Activated CD8-positive, alpha-beta T cell treated with anti-CD3 and anti-CD28 coated beads for 36 hours (primary cell): ENCODE data around the gene DGKB. TPM values are rescaled to one million over a fixed set of nuclear protein-coding genes. Genes with fewer than 3 reads are reported as not detected.

Experiments used
- ATAC-seq: fragments of 200-7000 bp; cut with Tn5 transposase; one replicate; pipeline ENCODE4 v1.10.0; 2021; ENCODE audit warnings: mild to moderate bottlenecking, moderate library complexity
- CTCF ChIA-PET: fragments of 350-600 bp; sonication (Branson Sonifier 250); formaldehyde crosslinking; loops from one replicate; lab custom pipeline; 2021; ENCODE audit warnings: antibody characterized with exemption; lab: Charles Lee
- POLR2A ChIA-PET: fragments of 350-600 bp; sonication (Branson Sonifier 250); formaldehyde crosslinking; loops from one replicate; lab custom pipeline; 2021; ENCODE audit warnings: antibody characterized with exemption; lab: Charles Lee
- DNase-seq: peaks from one replicate; pipeline ENCODE4 v3.0.0-alpha.2; 2020
- H3K27ac Mint-ChIP-seq: one replicate; pipeline ENCODE4 v1.8.0; 2021; ENCODE audit warnings: mild to moderate bottlenecking, mixed read lengths
- H3K27me3 Mint-ChIP-seq: one replicate; pipeline ENCODE4 v1.8.0; 2021; ENCODE audit warnings: mixed read lengths
- H3K36me3 Mint-ChIP-seq: one replicate; pipeline ENCODE4 v1.8.0; 2021; ENCODE audit warnings: low read depth, mixed read lengths
- H3K4me1 Mint-ChIP-seq: one replicate; pipeline ENCODE4 v1.8.0; 2021; ENCODE audit warnings: low read depth, mixed read lengths
- H3K4me3 Mint-ChIP-seq: one replicate; pipeline ENCODE4 v1.8.0; 2021; ENCODE audit warnings: mild to moderate bottlenecking, moderate library complexity, mixed read lengths
- H3K9me3 Mint-ChIP-seq: one replicate; pipeline ENCODE4 v1.8.0; 2021; ENCODE audit warnings: mixed read lengths
- intact Hi-C: fragments of 100-400 bp; cut with micrococcal nuclease; formaldehyde crosslinking; loops from one replicate; pipeline ENCODE4 v1.10.0; 2022
- total RNA-seq, 2 experiments: library from RNA; stranded (reverse); gene quantifications; one replicate each; pipeline ENCODE4 v1.2.3, GENCODE V29; 2021
- TF ChIP-seq, protein P1 (sequence below): fragments of 200-600 bp; IDR thresholded peaks from one replicate; pipeline ENCODE4 v1.8.0; 2022; ENCODE audit warnings: antibody characterized with exemption, mild to moderate bottlenecking

DGKB gene
- total RNA-seq, 2 experiments from 2014 or later: not detected

DNA sequence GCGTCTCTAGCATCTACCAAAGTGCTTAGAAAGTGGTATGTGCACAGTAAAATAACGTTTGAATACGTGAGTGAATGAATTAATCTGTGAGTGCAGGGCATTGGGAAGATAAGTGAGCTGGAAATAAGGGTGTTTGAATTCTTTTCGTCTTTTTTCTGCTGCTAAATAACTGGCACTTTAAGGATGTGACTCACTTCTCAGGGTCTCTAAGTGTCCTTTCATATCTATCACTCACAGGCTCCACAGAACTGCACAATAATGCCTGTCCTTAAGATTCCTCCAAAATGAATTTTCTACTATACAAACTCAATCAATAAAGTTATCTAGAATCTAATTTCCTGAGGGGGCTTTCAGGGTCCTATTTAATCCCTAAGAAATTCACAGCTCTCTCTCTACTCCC is 3.2 kb upstream of the DGKB start:
- intact Hi-C loops: no loop called here

DNA sequence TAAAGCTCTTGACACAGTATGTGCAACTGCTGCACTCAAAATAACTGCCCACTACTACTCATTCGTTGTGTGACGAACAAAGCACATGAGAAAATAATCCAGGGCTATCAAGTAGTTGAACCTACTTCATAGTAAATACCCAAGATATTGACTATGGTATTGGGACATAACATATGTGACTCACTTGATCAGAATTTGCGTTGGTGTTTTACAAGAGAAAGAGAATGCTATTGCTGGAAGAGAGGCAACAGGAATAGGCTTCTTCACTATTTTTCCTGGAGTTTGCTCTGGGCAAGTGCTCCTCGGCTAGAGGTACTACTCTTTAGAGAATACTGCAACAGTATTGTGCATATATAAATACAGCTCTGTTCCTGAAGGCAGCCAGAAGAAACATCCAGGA is 2.5 kb downstream of the DGKB start:
- DNase-seq: no peak
- no peaks in the 10 kb centered on the region for H3K27me3 Mint-ChIP-seq
- TF ChIP-seq, protein P1, sequence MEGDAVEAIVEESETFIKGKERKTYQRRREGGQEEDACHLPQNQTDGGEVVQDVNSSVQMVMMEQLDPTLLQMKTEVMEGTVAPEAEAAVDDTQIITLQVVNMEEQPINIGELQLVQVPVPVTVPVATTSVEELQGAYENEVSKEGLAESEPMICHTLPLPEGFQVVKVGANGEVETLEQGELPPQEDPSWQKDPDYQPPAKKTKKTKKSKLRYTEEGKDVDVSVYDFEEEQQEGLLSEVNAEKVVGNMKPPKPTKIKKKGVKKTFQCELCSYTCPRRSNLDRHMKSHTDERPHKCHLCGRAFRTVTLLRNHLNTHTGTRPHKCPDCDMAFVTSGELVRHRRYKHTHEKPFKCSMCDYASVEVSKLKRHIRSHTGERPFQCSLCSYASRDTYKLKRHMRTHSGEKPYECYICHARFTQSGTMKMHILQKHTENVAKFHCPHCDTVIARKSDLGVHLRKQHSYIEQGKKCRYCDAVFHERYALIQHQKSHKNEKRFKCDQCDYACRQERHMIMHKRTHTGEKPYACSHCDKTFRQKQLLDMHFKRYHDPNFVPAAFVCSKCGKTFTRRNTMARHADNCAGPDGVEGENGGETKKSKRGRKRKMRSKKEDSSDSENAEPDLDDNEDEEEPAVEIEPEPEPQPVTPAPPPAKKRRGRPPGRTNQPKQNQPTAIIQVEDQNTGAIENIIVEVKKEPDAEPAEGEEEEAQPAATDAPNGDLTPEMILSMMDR: no peak
- CTCF ChIA-PET: no interaction called here
- H3K36me3 Mint-ChIP-seq: no peaks in the 10 kb centered on the region
- H3K27ac Mint-ChIP-seq: no peak overlapping the region
- intact Hi-C loops: no loop called here
- ATAC-seq: no peak
- H3K4me3 Mint-ChIP-seq: no peak overlapping the region
- H3K4me1 Mint-ChIP-seq: no peaks in the 10 kb centered on the region
- POLR2A ChIA-PET: interaction anchor here (0.5 kb wide), 1 partner anchor 684 kb away, joined by 3 read pairs; no protein-coding TSS in a partner anchor
- peaks cover 5% of the 10 kb centered on the region for H3K9me3 Mint-ChIP-seq

More for the DNA sequence above, 3.2 kb upstream of the DGKB start:
- no peak for ATAC-seq
- POLR2A ChIA-PET: no interaction called here
- TF ChIP-seq, protein P1: no peak
- H3K9me3 Mint-ChIP-seq: no peaks in the 10 kb centered on the region
- H3K27me3 Mint-ChIP-seq: no peaks in the 10 kb centered on the region
- CTCF ChIA-PET: interaction anchor here (1.3 kb wide), 1 partner anchor 9 kb away, joined by 3 read pairs; no protein-coding TSS in a partner anchor
- H3K4me1 Mint-ChIP-seq: no peaks in the 10 kb centered on the region
- no peak for DNase-seq
- no peak overlapping the region for H3K27ac Mint-ChIP-seq
- no peak overlapping the region for H3K4me3 Mint-ChIP-seq
- H3K36me3 Mint-ChIP-seq: no peaks in the 10 kb centered on the region

DNA sequence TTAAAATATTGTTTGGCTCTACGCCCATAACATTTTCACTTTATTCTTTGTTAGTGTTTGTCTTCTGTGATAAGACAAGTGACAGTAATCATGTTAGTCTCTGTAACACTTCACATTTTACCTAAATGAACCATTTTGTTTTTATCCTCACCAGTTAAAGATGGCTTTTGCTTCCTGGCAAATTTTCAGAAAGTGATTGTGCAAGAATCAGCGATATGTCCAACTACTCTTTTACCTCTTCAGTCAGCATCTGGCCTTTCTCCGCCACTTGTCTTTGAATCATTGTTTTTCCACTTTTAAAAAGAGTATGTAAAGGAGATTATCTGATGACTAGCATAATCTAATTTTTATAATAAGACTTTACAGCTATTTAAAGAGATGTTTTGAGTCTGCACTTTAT is 3.5 kb downstream of the DGKB start:
- DNase-seq: no peak
- Mint-ChIP-seq H3K4me3 (no peak overlapping the region), H3K27me3 (no peaks in the 10 kb centered on the region), H3K9me3 (peaks cover 5% of the 10 kb centered on the region), H3K27ac (no peak overlapping the region), H3K4me1 (no peaks in the 10 kb centered on the region), H3K36me3 (no peaks in the 10 kb centered on the region)
- TF ChIP-seq, protein P1: no peak
- ATAC-seq: no peak
- ChIA-PET POLR2A (no interaction called here), CTCF (no interaction called here)
- intact Hi-C loops: no loop called here

DNA sequence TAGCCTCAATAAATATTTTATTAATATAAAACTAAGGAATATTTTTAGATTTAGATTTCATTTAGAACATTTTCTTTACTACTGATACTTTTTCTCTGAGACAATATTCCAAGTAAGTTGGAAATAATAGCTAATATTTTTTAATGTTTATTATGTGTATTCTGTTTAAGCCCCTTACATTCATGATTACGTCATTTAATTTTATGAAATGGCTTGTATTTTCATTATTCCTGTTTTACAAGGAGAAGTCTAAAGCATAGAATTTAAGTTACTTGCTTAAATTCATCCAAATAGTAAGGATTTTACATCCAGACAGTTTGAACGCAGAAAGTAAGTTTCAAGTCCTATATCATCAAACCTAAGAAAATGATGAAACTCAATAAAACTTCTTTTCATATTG is 6.1 kb downstream of the DGKB start:
- intact Hi-C loops: no loop called here
- no peak for DNase-seq
- Mint-ChIP-seq H3K27ac (no peak overlapping the region), H3K27me3 (no peaks in the 10 kb centered on the region), H3K4me3 (no peak overlapping the region), H3K4me1 (no peaks in the 10 kb centered on the region), H3K9me3 (peaks cover 5% of the 10 kb centered on the region), H3K36me3 (no peaks in the 10 kb centered on the region)
- TF ChIP-seq, protein P1: no peak
- ChIA-PET POLR2A (no interaction called here), CTCF (no interaction called here)
- ATAC-seq: no peak

DNA sequence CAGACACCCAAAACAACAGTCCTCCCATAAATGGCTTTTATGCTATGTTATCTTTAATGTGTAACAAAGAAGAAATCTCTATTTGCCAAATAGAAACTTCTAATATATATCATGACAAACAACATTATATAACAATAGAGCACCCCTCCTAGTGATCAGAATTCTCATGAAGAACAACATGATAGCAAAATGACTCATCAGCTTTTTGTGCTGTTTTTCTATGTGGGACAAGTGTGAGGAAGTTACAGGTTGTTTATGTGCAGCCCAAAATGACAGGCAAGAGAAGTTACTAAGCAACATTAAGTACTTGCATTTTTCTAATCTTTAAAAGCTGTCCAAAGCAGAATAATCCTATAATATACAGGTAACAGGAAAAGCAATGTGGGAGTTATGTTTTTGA is 7.7 kb downstream of the DGKB start:
- POLR2A ChIA-PET: no interaction called here
- no peak for DNase-seq

More for the DNA sequence above, 7.7 kb downstream of the DGKB start:
- Mint-ChIP-seq H3K27ac (no peak overlapping the region), H3K4me1 (no peaks in the 10 kb centered on the region), H3K36me3 (no peaks in the 10 kb centered on the region), H3K9me3 (peaks cover 5% of the 10 kb centered on the region), H3K4me3 (no peak overlapping the region), H3K27me3 (no peaks in the 10 kb centered on the region)
- no peak for ATAC-seq
- TF ChIP-seq, protein P1: no peak
- intact Hi-C loops: no loop called here
- CTCF ChIA-PET: no interaction called here
